Measurements from ENCODE around the gene VRK1. TPM values are rescaled to one million over a fixed set of nuclear protein-coding genes. Genes with fewer than 3 reads are reported as not detected.

Gene VRK1
- total RNA-seq, 1 experiment from 2014 or later, result 33.9 TPM

GRCh38 chr14:96824283-96824682 lies 27.1 kb downstream of the VRK1 start:
- peak; percentile 17 for DNase-seq (ENCODE audit: low read depth)

- DNase-seq (ENCODE audit: low read depth), result no peak
Measured at GRCh38 chr14:96826818-96827217, 29.6 kb downstream of the VRK1 start.

- no peak for DNase-seq (ENCODE audit: low read depth)
Measured at GRCh38 chr14:96827290-96827689, 30.1 kb downstream of the VRK1 start.

DNA sequence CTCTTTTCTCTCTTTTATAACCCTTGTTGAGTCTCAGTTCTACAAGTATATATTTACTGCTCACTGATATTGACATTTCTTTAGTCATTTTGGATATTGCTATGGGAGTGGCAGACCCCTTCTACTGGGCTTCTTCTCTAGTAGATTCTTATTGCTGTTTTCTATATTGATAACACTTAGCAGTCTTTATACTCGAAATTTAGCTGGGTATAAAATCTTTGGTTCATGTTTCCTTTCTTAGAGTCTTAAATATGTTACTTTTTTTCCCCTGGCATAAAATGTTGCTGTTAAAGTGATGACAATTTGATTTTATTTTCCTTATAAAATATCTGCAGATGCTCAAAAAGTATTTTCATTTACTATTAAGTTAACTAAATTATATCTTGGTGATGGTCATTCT lies 32.6 kb downstream of the VRK1 start:
- DNase-seq (ENCODE audit: low read depth), result no peak

DNA sequence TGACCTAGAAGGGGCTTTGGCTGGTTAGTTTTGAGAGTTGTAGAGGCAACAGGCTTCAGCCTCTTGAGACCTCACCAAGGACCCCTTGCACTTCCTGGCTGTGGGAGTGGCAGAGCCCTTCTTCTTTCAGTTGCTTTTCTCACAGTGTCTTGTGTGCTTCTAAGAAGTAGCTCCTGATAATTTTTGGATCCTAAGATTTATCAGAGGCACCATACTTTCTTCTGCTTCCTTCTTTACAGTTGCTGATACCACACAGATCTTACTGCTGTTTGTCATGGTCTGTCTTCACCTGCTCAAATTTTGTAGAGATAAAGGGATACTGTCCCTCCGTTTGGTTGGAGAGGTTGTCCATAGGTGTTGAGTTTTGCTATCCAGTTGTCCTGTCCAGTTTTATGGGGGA lies 33.8 kb downstream of the VRK1 start:
- DNase-seq (ENCODE audit: low read depth), result no peak

DNA sequence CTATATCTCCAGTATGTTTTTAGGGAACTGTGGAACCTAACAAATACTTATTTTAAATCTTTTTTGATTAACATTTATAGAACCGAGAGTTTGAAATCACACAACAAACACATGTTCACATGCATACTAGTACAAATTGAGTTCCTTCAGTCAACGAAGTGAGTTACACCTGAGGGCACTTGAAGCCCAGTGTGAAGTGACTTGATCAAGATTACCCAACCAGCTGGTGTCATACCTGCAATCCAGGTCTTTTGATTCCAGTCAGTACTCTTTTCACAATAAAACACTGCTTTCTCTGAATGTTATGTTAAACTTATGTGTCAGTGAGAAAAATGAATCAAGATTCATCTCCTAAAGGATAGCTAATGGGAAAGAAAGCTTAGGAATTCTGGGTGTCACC lies 35.2 kb downstream of the VRK1 start:
- no peak for DNase-seq (ENCODE audit: low read depth)

- DNase-seq (ENCODE audit: low read depth), result no peak
Measured at GRCh38 chr14:96838449-96838848, 41.3 kb downstream of the VRK1 start.

GRCh38 chr14:96839251-96839650 lies 42.1 kb downstream of the VRK1 start:
- no peak for DNase-seq (ENCODE audit: low read depth)

DNA sequence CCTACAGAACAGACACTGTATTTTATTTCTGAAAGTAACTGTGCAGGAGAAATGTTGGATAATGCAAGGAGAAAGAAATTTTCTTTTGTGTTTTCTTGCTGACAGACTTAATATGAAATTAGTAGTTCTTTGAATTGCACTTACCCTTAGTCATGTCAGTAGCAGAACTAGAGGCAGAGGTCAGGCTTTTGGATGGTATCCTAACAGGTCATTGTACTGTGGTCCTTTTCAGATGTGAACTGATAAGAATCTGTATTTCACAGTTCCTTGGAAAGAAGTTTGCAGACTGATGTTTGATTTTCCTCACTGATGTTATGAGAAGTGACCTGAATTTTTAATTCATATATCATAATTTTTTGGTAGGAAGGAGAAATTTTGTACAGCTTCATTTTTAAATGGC lies 46.0 kb downstream of the VRK1 start:
- DNase-seq (ENCODE audit: low read depth), result peak; percentile 2

DNA sequence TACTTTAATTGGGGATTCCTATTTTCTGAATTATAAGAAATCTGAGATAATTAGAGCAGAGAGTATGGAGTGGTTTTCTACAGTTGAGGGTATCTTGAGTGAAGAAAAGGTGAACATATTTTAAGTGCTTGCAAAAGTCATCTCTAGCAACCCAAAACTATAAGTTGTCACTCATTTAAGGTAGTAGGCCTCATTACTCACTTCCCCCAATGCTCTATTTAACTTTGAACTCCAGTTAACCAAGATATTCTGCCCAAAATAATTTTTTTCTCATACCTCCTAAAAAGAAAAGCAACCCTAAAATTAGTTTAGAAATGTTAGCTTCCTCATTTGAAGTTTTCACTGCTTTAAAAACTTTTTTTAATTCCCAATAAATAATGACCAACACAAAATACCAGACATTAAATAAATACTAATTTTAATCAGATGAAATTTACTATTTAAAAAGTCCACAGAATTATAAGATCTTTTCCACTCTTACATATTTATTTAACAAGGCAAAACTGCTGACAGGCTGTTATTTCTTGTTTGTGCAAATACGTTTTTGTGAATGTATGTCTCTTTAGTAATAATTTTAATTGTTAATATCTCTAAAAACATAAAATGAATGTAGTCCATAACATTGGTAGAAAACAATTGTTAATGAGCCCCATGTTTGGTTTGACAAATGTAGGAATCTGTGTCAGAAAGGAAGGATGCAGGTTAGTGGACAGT lies 47.8 kb downstream of the VRK1 start:
- no peak for DNase-seq (ENCODE audit: low read depth)

- DNase-seq (ENCODE audit: low read depth), result no peak
Measured at GRCh38 chr14:96847451-96847850, 50.3 kb downstream of the VRK1 start.

DNA sequence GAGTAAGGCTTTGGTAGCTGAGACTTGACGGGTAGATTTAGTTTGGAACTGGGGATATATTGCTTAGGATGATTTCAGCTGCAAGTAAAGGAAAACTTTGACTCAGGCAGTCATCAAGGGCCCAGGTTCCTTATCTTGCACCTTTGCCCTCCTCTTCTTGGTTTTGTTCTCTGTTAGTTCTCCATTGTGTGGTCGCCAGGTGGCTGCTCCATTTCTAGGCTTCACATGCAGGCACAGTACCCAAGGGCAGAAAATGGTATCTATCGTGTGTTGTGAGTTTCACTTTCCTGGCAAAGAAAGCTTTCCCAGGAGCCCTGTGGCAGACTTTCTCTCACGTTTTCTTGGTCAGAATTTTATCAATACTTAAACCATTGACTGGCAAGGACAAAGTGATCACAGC lies 50.8 kb downstream of the VRK1 start:
- no peak for DNase-seq (ENCODE audit: low read depth)

- DNase-seq (ENCODE audit: low read depth), result no peak
Measured at GRCh38 chr14:96849733-96850132, 52.6 kb downstream of the VRK1 start.

GRCh38 chr14:96851694-96852381 lies 54.7 kb downstream of the VRK1 start:
- no peak for DNase-seq (ENCODE audit: low read depth)

DNA sequence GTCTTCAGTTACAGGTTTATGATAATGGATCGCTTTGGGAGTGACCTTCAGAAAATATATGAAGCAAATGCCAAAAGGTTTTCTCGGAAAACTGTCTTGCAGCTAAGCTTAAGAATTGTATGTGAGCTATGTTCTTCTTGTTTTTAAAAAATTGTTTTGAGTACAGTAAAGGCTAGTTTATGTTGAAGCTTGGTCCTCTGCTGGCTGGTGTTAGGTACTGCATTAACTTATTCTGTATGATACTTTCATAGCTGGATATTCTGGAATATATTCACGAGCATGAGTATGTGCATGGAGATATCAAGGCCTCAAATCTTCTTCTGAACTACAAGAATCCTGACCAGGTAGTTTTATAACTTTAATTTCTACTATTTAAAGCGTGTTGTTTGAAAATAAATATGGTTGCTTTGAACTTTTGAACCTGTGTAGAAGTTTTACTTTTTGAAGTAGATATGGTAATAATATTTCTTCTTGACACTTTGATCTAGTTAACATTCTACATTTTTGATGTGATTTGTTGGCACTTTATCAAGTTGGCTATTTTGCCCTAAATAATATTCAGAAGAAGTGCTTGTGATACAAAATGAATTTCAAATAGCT lies 55.7 kb downstream of the VRK1 start:
- peak; percentile 24 for DNase-seq (ENCODE audit: low read depth)

GRCh38 chr14:96858643-96859042 lies 61.5 kb downstream of the VRK1 start:
- DNase-seq (ENCODE audit: low read depth), result no peak

GRCh38 chr14:96861568-96862310 lies 64.6 kb downstream of the VRK1 start:
- DNase-seq (ENCODE audit: low read depth), result no peak

DNA sequence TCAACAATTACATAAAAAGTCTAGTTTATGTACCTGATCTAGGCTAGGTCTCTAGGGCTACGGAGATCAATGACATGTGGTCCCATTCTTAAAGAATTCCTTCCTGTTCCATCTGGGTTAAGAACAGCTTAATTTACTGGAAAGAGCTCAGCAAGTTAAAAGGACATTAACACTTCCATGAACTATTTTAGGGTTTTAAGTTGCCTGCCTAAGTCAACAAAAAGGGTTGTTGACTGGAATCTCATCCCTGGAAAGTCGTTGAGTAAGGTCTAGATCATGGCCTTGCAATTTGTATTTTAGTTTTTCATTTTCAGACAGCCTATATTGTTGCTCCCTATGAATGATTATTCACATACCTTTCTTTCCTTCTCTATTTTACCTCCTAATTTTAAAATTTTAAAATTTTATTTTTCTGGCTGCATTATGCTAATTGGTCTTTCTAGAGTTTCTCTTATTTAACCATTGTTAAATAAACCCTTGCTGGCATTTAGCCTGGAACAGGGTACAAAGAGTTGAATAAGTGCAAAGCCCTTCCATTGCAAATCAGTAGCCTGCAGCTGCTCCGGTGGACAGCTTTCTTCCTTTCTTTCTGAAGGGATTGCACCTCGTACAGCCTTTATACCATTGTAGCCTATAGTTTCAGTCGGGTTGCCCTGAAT lies 66.3 kb downstream of the VRK1 start:
- DNase-seq (ENCODE audit: low read depth), result no peak

- DNase-seq (ENCODE audit: low read depth), result no peak
Measured at GRCh38 chr14:96863986-96864330, 66.8 kb downstream of the VRK1 start.

DNA sequence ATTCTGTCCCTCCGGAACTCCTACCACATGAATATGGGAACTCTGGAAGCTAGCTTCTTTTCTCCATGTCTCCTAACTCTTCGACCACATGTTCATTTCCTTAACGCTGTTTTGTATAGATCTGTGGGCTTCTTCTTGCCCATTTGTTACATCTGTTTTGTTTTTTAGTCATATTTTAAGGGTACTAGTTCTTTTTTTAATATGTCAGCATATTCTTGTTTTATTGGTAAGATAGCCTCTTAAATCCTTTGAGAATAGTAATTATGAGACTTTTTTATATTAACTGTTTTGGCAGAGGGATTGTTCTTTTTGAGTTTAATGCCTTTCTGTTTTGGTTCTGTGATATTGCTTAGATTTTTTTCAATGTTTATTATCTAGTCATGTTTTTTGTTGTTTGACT lies 70.5 kb downstream of the VRK1 start:
- DNase-seq (ENCODE audit: low read depth), result no peak

DNA sequence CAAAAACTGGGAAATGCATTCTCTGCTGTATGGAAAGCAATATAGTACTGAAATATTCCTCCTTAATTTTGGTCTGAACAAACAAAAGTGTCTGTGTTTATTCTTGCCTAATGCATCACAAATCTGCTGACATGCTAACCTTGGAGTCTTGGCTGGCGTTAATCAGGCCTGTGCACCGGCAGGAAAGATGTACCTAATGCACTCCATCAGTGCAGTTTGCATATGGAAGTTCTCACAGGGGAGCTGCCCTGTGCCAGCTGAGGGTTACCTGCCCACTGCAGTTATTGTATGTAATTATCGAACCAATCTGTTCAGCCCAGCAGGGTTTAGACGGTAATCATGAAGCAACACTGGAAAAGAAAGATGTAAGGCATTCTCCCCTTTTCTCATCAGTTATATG lies 76.9 kb downstream of the VRK1 start:
- no peak for DNase-seq (ENCODE audit: low read depth)

GRCh38 chr14:96876747-96877146 lies 79.6 kb downstream of the VRK1 start:
- no peak for DNase-seq (ENCODE audit: low read depth)

Data from M059J (cell line).